ENCODE data around the gene CAMK2A.

Gene CAMK2A

DNA sequence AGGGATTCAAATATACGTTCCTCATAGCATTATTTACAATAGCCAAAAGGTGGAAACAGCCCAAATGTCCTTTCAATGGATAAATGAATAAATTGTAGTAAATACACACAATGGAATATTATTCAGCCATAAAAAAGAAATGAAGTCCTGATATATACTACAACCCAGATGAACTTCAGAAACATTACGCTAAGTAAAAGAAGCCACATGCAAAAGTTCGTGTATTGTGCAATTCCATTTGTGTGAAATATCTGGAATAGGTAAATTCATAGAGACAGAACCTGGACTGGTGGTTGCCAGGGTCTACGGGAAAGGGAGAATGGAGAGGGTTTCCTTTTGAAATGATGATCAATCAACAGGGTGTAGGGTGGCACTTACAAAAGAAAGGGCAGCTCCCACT lies 25.7 kb upstream of the CAMK2A start:
- DNase-seq: no peak

DNA sequence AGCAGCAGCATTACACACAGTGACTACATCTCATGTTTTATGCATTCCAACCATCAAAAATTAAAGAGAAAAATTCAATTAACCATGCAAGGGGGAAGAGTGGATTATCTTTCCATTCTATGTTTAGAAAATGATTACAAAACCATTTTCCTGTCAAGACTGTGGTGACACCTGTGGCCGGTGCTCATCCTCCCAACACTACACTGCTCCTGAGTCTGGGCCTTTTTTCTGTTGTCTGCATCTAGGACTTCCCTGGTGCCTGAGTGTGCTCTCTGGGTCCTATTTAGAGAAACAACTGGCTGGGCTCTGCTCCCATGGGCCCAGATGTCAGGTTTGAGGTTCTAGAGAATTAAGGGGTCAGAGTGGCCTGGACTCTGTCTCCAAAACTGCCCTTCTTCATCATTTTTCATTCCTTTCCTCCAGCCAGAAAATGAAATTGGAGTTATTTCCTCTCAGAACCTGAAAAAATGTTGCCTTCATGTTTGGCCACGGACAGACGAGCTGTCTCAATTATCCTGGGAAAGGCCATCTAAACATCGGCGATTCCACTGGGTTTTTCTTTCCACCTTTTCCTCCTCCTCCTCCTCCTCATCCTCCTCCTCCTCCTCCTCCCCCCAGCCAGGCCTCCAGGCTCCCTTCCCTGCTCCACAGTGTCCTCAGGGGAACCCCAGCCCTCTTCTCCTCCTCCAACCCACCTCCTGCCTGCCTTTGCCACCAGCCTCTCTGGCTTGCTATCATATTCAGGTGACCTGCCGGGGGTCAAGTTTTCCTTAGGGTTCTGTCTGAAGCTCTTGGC lies 24.5 kb upstream of the CAMK2A start:
- DNase-seq: no peak

DNA sequence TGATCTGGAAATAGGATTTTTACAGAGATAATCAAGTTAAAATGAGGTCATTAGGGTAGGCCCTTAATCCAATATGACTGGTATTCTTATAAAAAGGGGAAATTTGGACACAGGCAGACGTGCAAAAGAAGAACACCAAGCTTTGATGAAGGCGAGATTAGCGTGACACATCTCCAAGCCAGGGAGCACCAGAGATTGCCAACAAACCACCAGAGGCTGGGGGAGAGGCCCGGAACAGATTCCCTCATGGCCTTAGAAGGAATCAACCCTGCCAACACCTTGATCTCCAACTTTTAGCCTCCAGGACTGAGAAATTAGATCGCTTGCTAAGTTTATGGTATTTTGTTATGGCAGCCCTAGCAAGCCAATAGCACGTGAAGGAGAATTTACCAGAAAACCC lies 23.9 kb upstream of the CAMK2A start:
- DNase-seq: no peak

DNA sequence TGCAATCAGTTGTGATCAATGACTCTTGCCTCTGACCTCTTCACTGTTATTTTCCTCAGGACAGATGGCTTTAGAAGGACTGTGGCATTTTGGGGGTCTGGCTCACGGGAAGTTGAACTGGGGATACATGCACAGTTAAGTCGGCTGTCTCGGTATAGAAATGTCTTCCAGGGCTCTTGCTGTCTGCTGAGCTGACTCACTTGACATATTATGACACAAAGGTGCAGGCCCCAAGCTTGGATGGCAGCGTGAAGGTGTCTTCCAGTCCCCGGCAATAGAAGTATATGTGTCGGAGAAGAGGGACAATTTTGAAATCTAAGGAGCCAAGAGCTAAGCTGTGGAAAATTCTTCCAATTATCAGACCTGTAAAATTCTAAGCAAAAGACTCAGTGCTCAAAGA lies 22.9 kb upstream of the CAMK2A start:
- DNase-seq: no peak

DNA sequence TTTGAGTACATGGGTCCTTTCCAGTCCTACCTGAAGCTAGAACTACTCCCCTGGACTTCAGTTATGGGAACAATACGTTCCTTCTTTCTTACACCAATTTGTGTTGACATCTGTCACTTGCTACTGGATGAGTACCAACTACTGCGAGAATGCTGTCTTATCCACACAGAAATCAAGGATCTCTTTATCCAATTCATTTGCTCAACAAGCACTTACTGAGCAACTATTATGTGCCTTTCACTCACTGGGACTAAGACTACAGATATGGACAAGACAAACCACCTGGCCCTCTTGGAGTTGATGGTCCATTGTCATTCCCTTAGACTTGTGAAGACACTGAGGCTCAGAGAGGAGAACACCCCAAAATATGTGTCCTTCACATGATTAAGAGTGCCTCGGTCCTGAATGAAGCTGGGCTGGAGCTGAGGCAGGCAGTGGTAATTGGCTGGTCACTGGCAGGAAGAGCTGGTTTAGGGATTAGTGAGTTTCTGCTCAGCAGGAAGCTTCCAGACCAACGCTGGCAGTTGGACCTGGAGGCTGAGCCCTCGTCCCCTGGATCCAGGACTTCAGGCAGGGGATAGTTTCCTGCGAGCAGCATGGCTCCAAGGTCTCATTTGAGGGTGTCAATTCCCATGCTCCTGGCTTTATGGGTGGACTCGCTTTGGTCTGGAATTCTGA lies 21.6 kb upstream of the CAMK2A start:
- no peak for DNase-seq

DNA sequence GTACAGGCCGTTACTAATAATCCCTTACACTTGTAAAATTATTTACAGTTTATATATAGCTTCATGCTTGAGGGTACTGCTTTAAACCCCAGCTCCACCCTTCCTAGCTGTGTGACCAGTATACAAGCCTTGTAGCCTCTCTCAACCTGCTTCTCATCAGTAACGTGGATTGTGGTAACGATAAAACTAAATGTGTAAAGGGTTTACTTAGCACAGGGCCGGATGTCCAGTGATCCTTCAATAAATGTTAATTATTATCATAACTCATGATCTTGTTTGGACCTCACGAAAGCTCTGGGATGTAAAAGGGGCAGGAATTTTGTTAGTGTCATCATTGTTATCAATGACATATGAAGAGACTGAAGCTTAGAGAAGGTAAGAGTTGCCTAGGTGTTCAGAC lies 20.7 kb upstream of the CAMK2A start:
- DNase-seq: no peak

DNA sequence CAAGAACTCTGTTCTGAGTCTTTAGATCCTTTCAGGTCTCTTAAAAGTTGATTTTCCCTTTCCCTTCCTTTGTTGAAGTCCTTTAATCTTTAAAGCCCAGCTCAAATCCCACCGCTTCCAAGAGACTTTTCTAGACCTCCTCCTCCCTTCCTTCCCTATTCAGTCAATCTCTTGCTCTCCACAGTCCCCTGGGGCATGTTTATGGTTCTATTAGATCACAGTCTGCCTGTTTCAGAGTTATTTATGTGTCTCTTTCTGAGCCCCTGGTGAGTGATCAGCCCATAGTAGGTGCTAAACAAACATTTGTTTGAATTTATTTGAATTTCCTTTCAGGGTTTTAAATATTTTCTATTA lies 20.3 kb upstream of the CAMK2A start:
- no peak for DNase-seq

DNA sequence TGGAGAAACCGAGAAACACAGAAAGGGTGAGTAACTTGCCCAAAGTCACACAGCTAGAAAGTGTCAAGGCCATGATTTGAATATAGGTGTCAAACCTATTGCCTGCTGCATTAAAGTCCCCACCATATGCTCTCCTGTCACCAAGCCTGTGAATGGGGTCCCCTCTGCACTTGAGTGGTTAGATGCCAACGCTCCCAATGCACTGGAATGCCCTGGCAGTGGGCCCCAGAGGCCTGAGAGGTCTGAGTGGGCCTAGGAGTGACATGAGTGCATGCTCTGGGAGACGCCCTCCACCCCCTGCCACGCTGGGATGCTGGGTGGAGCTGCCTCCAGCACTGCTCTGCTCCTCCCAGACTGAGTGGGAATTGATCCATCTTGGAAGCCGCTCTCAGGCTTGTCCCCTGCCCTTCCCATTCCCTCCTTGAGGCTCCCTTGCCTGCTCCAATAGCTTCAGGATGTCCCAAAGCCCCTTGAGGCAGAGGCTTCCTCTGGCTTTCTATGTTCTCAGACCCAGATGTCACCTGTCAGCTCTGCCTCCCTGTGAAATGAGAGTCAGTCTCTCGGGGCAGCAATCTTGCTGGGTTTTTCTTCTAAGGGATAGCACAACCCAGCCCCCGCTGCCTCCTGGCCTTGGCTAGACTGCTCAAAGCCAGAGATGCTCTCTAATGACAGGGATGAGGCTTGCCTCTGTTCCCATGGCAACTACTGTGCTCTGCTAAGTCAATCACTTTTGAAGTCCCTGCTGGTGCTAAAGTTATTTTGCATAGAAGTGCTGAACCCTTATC lies 19.7 kb upstream of the CAMK2A start:
- DNase-seq: no peak

DNA sequence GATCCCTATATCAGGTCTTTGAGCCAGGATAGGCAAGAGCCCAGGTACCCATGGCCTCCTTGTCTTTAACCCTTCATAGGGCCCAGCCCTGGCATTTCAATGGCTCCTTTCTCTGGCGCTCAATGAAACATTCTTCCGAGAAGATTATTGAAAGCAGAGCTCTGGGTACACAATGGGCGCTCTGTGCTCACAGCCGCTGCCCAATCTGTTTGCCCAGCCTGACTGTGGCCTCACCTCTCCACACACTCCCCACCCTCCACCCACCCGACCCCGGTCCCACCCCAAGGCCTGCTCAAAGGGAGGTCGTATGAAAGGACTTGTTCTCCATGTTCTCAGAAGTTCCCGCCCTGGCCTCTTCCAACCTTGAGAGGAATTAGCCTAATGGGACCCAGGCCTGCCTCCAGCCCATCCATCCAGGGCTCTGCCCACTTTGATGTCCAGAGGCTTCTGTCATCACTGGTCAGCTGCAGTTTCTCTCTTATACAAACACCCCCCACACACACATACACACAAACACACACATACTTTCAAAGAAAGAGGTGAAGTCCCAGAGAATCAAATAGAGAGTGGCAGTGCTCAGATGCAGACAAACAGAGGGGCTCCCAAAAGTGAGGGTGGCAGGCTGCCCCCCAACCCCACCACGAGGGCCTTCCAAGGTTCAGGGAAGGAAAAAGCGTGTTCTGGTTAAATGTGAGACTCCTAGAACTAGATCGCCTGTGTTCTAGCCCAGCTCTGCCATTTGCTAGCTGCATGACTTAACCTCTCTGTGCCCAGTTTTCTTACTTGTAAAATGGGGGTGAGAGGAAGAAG lies 18.2 kb upstream of the CAMK2A start:
- DNase-seq: no peak

DNA sequence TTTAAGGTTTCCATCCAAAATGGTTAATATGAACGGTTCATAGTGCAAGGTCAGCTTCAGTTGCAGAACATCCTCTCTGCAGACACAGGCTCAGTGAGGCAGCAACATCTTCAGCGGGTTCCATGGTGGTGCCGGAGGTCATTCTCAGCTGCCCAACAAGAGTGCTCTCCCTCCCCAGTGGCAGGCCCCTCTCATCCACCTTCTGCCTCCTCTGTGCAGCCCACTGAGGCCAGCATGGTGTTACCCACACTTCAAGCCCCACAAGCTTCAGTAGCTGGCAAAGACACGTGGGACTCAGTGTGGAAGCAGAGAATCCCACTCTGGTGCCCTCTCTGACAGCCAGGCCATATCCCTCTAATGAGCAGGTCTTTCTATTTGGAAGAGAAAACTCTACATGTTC lies 17.2 kb upstream of the CAMK2A start:
- DNase-seq: no peak

DNA sequence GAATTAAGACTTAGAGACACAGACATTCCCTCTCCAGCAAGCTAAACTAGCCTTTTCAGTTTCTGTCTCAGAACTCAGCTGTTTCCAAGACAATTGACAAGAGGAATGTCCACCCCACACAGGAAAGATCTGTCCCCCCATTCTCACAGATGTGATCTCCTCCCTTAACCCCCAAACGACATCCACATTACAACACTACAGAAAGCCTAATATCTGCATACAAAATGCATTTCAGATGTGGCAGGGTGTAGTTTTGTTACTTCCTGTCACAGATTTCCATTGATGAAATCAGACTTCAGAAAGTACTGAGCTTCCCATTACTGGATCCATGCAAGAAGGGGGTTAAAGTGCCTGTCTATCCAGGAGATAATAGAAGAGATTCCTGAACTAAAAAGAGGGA lies 16.0 kb upstream of the CAMK2A start:
- DNase-seq: no peak

DNA sequence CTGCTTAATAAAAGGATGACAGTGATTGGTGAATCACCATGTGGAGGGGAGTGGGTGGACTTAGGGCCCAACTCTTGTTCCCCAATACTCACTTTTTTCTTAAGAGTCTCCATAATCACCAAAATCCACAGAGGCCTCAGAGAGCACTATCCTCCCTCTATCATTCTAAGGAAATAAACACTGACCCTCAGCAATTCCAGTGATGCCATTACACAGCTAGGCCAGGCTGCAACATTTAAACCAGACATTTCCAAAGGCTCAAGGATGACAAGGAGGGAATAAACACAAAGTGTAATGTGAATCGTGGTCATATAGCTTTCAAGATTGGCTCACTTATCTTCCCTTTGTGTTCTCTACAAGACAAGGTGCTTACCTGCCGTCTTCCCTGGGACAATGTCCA lies 15.5 kb upstream of the CAMK2A start:
- no peak for DNase-seq

DNA sequence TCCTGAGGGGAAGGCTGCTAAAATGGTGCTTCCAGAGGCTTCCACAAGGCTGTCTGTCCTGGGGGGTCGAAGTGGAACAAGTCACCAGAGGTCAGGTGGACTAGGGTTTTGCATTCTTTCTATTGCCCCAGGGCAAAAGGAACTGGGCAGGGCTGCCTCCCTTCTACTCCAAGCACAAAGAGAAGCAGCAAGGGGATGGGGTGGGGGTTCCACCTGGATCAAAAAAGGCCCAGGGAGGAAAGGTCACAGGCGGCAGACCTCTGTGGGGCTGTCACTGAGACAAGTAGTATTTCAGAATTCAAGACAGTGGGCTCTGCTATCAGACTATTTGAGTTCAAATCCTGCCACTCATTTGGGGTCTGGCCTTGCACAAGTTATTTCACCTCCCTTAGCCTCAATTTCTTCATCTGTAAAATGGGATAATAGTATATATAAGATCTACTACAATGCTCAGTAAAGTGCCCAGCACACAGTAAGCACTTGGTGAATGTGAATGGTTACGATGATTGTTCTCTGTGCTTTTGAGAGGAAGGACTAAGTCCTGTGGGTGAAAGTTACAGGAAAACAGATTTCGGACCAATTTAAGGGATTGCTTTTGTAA lies 15.0 kb upstream of the CAMK2A start:
- no peak for DNase-seq

DNA sequence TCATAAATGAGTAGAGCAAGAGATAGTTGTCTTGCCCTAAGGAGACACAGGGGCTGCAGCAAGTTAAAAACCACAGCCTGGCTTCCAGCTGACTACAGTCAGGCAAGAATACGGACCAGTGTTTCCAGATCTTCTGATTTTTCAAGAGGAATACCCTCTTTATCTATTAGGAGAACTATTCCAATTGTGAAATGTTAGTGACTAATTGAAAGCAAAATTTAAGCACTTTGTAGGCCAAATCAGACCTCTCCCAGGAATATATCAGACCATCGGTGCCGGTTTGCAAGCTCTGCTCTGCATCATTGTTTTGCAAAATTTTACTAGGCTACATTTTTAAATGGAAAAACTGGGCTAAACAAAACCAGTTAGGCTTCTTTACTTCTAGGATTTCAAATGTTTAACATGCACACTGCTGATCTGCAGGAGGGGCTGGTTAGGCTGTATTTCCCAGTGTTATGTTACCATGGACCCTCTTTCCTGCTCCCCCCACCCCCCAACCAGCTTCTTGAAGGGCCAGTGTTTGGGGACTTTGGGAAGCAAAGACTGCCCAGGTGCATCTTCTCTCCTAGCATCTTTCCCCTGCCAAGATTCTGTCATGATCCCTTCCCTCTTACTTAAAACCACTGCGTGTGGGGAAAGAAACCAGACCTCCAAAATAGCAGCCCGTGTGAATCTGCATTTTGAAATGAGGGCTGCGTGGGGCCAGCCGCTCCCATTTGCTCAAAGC lies 14.2 kb upstream of the CAMK2A start:
- no peak for DNase-seq

DNA sequence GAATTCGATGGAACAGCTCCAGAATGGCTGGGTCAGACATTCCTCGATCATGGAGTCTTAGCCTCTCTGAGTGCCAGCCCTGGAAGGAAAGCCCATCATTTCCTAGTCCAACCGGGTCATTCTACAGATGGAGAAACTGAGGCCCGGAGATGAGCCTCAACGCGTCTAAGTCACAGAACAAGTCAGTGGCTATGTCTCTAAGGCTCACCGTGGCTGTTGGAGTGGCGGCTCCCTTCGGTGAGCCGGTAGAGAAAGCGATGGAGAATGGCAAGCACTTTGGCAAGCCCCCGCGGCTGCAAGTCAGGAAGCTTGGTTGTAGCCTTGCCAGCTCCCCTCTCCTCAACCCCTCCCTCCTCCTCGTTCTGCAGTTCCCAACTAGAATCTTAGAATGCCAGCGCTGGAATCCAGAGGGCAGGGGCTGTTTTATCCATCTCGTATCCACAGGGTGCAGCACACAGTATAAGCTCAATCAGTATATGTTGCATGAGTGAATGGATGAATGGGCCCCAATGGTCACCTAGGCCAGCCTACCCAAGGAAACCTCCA lies 13.6 kb upstream of the CAMK2A start:
- no peak for DNase-seq

DNA sequence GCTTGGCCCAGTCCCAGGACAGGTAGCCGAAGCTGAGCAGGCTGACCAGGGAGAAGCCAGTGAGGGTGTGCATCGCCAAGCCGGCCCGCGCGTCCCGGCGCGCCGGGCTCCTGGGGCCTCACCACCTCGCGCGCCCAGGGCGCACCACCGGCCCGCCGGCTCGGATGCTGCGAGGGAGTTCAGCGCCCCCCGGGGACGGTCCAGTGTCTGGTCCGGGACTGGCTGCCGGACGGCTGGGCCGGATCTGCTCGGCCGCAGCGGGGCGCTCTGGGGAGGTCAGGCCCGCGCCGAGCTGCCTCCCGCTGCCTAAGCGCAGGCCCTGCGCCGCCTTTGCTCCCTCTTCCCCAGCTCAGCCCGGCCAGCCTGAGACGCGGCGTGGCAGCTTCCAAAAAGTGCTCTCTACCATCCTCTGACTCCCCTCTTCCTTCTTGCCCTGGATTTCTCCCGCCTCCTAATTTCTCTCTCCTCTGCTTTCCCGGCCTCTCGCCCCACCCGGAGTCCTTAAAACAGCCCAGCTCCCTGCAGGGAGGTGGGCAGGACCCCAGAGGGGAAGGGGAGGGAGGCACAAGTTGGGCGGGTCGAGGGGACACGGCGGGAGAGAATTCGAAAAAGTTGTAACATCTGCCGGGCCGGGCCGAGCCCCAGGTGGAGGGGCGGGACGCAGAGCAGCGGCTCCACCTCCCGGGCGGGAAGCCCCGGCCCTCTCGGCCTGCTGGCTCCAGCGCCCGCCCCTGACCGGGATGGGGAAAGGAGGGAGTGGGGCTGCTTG lies 12.9 kb upstream of the CAMK2A start, which contains the start of gene ARSI:
Gene ARSI (minus strand): TSS at position 605 of the 769 bp plus-strand sequence. CDS start 532 bp downstream, at position 73.
- DNase-seq: no peak

DNA sequence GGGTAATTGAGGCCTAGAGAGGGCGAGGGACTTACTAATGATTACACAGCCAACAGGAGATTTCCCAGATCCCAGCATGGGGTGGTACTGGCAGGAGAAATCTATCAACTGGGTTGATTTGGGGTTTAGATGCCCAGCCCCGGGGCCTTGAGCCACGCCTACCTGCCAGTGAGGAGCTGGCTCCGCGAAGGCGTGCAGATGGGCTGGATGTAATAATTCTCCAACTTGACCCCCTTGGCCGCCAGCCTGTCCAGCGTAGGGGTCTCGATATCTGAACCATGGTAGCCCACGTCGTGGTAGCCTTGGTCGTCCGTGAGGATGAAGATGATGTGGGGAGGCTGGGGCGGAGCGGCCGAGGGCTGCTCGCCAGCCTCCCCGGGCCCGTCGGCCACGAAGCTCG lies 12.3 kb upstream of the CAMK2A start:
- DNase-seq: no peak

DNA sequence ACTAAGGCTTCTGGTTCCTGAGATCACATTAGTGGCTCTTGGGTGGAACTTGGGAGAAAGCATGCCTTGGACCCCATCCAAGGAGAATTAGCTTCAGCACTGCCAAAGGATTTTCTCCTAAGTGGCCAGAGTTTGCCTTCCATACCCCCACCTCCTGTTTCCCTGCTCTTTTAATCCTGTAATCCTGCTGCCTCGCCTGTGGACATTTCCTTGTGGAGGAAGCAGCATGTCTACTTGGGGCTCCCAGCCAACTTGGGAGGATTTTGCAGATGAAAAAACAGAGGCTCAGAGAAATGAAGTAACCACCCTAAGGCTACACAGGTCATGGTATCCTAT lies 11.6 kb upstream of the CAMK2A start:
- no peak for DNase-seq

DNA sequence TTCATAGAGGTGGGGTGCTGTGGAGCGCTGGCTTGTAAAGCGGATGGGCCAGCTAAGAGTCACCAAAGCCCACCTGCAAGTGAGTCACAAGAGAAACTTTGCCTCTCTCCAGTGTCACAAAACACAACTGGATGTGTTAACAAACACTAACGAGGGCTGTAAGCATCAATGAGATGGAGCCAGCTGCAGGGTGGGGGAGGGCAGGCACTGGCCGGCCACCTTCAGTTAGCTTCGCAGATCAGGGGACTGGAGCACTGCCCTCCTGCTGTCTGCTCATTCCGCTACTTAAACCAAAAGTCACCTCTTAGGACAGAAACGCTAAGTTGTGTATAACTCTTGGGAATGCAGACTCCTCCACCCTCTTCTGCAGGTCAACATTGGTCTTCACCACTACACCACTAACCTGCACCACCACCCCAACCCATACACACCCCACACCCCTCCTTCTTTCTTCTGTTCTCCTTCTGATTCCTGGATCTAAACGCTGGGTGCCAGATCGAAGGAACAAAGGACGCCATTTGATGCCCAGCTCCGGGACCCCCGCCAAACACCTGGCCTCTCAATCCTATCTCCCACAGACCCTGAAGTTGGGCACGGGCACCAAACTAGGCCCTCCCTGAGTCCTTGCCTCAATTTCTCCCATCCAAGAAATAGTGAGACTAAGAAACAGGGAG lies 11.1 kb upstream of the CAMK2A start:
- no peak for DNase-seq

Data from AML-193 (cell line).